C4-2B (cell line): ENCODE results near the gene NEUROD4.
"Not testable (repeated sequence)": the region's sequence is repeated elsewhere in the genome, so short reads cannot be mapped to it uniquely, and the experiment has no call there.

Experiments
- H3K27ac ChIP-seq: fragments of 450-650 bp; 2 replicates; pipeline ENCODE4 v1.5.1; 2017
- ZFX ChIP-seq: fragments of 450-650 bp; IDR thresholded peaks from 2 replicates; pipeline ENCODE4 v1.6.1; 2017
- TF ChIP-seq, protein P1 (sequence below): fragments of 450-650 bp; conservative IDR thresholded peaks from 2 replicates; pipeline ENCODE4 v1.5.1; 2017; ENCODE audit warnings: mild to moderate bottlenecking

NEUROD4 gene

GRCh38 chr12:54980341-54980740, 39.4 kb upstream of the NEUROD4 start:
- no peak for TF ChIP-seq ZFX
- TF ChIP-seq, protein P1, sequence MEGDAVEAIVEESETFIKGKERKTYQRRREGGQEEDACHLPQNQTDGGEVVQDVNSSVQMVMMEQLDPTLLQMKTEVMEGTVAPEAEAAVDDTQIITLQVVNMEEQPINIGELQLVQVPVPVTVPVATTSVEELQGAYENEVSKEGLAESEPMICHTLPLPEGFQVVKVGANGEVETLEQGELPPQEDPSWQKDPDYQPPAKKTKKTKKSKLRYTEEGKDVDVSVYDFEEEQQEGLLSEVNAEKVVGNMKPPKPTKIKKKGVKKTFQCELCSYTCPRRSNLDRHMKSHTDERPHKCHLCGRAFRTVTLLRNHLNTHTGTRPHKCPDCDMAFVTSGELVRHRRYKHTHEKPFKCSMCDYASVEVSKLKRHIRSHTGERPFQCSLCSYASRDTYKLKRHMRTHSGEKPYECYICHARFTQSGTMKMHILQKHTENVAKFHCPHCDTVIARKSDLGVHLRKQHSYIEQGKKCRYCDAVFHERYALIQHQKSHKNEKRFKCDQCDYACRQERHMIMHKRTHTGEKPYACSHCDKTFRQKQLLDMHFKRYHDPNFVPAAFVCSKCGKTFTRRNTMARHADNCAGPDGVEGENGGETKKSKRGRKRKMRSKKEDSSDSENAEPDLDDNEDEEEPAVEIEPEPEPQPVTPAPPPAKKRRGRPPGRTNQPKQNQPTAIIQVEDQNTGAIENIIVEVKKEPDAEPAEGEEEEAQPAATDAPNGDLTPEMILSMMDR: no peak
- no peak overlapping the region for H3K27ac ChIP-seq

GRCh38 chr12:54981796-54982195, 38.0 kb upstream of the NEUROD4 start:
- no peak overlapping the region for H3K27ac ChIP-seq
- TF ChIP-seq, protein P1: no peak
- no peak for TF ChIP-seq ZFX

GRCh38 chr12:54983536-54984101, 36.2 kb upstream of the NEUROD4 start:
- no peak for TF ChIP-seq ZFX
- TF ChIP-seq, protein P1: no peak
- H3K27ac ChIP-seq: no peak overlapping the region

- H3K27ac ChIP-seq: no peak within 1 kb of the TSS
- TF ChIP-seq, protein P1: no peak
- TF ChIP-seq ZFX: no peak
Measured at GRCh38 chr12:54984658-54985376, 35.0 kb upstream of the NEUROD4 start, which contains the start of gene TESPA1. Gene TESPA1 (minus strand): TSS chr12:54984762. CDS start chr12:54974562, 10,200 bp downstream.

DNA sequence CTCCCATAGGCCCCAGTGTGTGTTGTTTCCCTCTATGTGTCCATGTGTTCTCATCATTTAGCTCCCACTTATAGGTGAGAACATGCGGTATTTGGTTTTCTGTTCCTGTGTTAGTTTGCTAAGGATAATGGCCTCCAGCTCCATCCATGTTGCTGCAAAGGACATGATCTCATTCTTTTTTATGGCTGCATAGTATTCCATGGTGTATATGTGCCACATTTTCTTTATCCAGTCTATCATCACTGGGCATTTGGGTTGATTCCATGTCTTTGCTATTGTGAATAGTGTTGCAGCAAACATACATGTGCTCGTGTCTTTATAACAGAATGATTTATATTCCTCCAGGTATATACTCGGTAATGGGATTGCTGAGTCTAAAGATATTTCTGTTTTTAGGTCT, 33.0 kb upstream of the NEUROD4 start:
- not testable (repeated sequence) for H3K27ac ChIP-seq

DNA sequence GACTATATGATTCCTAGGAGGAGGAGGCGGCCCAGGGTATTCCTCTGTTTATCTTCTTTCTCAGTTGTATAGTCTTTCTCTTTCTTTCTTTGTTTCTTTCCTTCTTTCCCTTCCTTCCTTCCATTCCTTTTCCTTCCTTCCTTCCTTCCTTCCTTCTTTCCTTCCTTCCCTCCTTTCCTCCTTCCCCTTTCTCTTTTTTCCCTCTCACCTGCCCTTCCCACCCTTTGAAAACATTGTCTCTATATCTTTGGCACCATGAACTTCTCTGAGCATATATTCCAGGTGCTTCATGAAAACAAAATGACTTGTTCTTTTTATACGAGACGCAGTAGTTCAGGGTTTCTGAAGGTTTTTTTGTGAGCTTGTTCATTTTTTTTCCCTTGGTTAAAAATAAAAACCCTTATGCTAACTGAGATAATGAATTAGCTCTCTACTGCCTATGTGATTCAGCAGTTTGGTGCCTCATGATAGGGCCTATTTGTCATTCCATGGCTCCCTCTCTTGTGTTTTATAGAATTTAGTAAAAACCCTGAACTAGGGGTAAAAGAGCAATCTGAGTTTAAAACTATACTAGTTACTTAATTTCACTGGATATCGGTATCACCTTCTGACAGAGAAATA, 32.1 kb upstream of the NEUROD4 start:
- TF ChIP-seq ZFX: no peak
- TF ChIP-seq, protein P1: no peak
- H3K27ac ChIP-seq: no peak overlapping the region

DNA sequence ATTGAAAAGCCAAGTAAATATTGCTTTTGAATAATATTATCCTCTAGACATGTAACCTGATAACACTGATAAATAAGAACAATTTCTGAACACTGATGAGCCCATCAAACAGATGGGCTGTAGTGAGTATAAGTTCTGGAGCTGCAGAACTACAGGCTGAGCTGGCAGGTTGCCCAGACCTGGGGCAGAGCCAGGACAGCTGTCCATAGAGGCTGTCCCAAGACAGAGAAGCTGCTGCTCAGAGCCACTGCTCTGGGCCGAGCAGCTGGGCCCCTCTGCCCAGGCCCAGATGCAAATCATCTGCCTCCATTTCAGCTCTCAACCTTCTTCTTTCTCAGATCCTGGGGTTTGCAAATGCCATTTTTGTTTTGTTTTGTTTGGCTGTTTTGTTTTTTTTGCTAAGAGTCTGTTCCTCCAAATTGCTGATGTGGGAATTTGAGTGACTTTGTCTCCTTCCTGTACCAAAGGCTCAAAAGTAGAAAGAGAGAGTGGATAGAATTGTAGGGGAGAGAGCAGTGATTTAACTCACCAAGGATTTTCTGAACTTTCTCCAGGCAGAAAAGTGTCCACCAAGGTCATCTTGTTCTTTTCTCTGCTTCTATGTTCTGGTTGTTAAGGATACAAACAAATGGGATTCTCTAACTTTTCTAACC, 31.2 kb upstream of the NEUROD4 start:
- no peak overlapping the region for H3K27ac ChIP-seq
- TF ChIP-seq ZFX: no peak
- TF ChIP-seq, protein P1: no peak
